DND-41 (cell line): ENCODE data around the gene RGS7.

Experiments used
- ATAC-seq: fragments of 200-7000 bp; cut with Tn5 transposase; 3 replicates; pipeline ENCODE4 v1.9.1; 2021; ENCODE audit warnings: low read depth; ENCODE audit not compliant: insufficient read depth
- DNase-seq: peaks from one replicate; pipeline ENCODE4 v3.0.0-alpha.2; 2020
- H2AFZ ChIP-seq: 2 replicates; pipeline ENCODE4 v1.6.0; 2012; ENCODE audit warnings: low read depth, low read length
- H3K27ac ChIP-seq: 2 replicates; pipeline ENCODE4 v1.5.1; 2012; ENCODE audit warnings: low read length, inconsistent platforms
- H3K27me3 ChIP-seq: fragments of 200-600 bp; sonication (generic); 2 replicates; pipeline ENCODE4 v1.6.0; 2012; ENCODE audit warnings: low read length, mild to moderate bottlenecking, inconsistent platforms; ENCODE audit not compliant: insufficient read depth, poor library complexity
- H3K36me3 ChIP-seq: 2 replicates; pipeline ENCODE4 v1.5.1; 2012; ENCODE audit warnings: low read length, inconsistent platforms; ENCODE audit not compliant: insufficient read depth
- H3K4me1 ChIP-seq: 2 replicates; pipeline ENCODE4 v1.5.1; 2012; ENCODE audit warnings: mild to moderate bottlenecking, low read length; ENCODE audit not compliant: insufficient read depth
- H3K4me2 ChIP-seq: 2 replicates; pipeline ENCODE4 v1.6.0; 2012; ENCODE audit warnings: mild to moderate bottlenecking, moderate library complexity, low read length, inconsistent platforms; ENCODE audit not compliant: insufficient read depth
- H3K4me3 ChIP-seq, 2 experiments: fragments of 200-600 bp in 1 of 2; shearing (Covaris generic) in 1 of 2; 2 replicates each; pipeline ENCODE4 v1.5.1; 2012 to 2016; ENCODE audit warnings: inconsistent platforms in 2 of 2, low read length in 2 of 2, mild to moderate bottlenecking in 2 of 2, low read depth in 1 of 2, moderate library complexity in 1 of 2
- H3K79me2 ChIP-seq: 2 replicates; pipeline ENCODE4 v1.6.0; 2012; ENCODE audit warnings: low read length, inconsistent platforms; ENCODE audit not compliant: insufficient read depth
- H3K9ac ChIP-seq: 2 replicates; pipeline ENCODE4 v1.6.0; 2012; ENCODE audit warnings: low read depth, mild to moderate bottlenecking, inconsistent platforms, low read length, moderate library complexity
- H3K9me3 ChIP-seq: 2 replicates; pipeline ENCODE4 v1.5.1; 2012; ENCODE audit warnings: low read length, moderate library complexity, mild to moderate bottlenecking, inconsistent platforms; ENCODE audit not compliant: insufficient read depth, severe bottlenecking
- H4K20me1 ChIP-seq: 2 replicates; pipeline ENCODE4 v1.6.0; 2012; ENCODE audit warnings: low read length; ENCODE audit not compliant: insufficient read depth
- EZH2 ChIP-seq: IDR thresholded peaks from 3 replicates; pipeline ENCODE4 v1.6.1; 2012; ENCODE audit warnings: borderline replicate concordance, low read depth, mild to moderate bottlenecking, moderate library complexity, low read length, inconsistent platforms; ENCODE audit not compliant: severe bottlenecking
- TF ChIP-seq, protein P1 (sequence below): IDR thresholded peaks from 2 replicates; pipeline ENCODE4 v1.5.1; 2012; ENCODE audit warnings: borderline replicate concordance, low read length, moderate library complexity, mild to moderate bottlenecking; ENCODE audit not compliant: poor library complexity, severe bottlenecking; ENCODE audit errors: extremely low read depth

RGS7 gene

DNA sequence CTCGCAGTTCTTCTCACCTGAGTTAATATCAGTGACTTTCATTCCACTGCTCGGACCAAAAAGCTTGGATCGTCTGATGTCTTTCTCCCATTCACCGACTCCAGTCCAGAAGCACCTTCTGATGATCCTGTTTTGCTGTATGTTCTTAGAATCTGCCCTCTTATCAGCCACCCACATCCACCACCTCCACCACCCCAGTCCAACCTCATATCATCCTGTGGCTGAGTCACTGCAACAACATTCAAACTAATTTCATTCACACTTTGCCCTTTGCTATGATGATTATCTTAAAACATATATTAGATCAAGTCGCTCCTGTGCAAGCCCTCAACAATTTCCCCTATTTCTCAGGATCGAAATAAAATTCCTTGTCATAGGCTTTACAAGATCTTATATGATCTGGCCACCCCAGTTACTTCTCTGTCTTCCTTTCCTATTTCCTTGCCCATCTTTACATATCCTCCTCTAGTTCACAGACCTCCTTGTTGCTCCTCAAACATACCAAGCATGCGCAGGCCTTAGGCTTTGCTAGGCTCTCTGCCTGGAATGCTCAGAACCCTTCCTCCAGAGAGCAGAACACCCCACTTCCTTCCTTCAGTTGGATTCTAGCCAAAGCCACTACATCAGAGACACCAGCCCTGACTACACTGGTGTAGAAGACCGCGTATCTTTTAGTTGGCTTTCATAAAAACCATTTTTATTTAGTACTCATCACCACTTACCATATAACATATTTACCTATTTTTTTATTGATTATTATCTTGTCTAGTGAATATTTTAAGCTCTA, 409.4 kb downstream of the RGS7 start:
- no peaks in the 10 kb centered on the region for H4K20me1 ChIP-seq
- no peak overlapping the region for H3K9ac ChIP-seq
- ATAC-seq (peak; percentile 50; the same call in 1 of the 3 replicates), DNase-seq (no peak)
- H3K36me3 ChIP-seq = no peaks in the 10 kb centered on the region
- H3K27me3 ChIP-seq = no peaks in the 10 kb centered on the region
- TF ChIP-seq, protein P1, sequence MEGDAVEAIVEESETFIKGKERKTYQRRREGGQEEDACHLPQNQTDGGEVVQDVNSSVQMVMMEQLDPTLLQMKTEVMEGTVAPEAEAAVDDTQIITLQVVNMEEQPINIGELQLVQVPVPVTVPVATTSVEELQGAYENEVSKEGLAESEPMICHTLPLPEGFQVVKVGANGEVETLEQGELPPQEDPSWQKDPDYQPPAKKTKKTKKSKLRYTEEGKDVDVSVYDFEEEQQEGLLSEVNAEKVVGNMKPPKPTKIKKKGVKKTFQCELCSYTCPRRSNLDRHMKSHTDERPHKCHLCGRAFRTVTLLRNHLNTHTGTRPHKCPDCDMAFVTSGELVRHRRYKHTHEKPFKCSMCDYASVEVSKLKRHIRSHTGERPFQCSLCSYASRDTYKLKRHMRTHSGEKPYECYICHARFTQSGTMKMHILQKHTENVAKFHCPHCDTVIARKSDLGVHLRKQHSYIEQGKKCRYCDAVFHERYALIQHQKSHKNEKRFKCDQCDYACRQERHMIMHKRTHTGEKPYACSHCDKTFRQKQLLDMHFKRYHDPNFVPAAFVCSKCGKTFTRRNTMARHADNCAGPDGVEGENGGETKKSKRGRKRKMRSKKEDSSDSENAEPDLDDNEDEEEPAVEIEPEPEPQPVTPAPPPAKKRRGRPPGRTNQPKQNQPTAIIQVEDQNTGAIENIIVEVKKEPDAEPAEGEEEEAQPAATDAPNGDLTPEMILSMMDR = no peak
- TF ChIP-seq EZH2 = no peak
- H3K27ac ChIP-seq = no peak overlapping the region
- H3K4me3 ChIP-seq = no peak overlapping the region
- no peaks in the 10 kb centered on the region for H3K79me2 ChIP-seq
- H3K9me3 ChIP-seq = no peaks in the 10 kb centered on the region
- H3K4me2 ChIP-seq = no peak overlapping the region
- H3K4me1 ChIP-seq = no peaks in the 10 kb centered on the region
- H2AFZ ChIP-seq = no peak overlapping the region

DNA sequence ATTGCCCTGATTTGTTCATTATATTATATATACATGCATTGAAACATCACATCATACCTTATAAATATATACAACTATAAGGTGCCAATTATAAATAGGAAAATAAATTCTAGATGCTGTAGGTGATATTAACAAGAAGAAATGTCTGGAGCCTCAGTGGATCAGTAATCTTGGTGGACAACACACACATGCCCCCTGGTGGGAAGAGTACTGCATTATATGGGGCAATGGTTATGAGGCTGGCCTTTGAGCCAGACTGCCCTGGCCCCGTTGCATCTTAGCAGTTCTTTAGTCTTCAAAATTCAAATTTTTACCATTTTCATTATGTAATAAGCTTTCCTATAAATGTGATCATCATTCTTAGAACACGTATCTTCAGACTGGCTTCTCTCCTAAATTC, 410.1 kb downstream of the RGS7 start:
- H3K4me1 ChIP-seq = no peaks in the 10 kb centered on the region
- no peaks in the 10 kb centered on the region for H4K20me1 ChIP-seq
- no peaks in the 10 kb centered on the region for H3K27me3 ChIP-seq
- no peak for TF ChIP-seq EZH2
- TF ChIP-seq, protein P1 = peak; percentile 58
- H3K4me2 ChIP-seq = no peak overlapping the region
- H3K27ac ChIP-seq = no peak overlapping the region
- no peaks in the 10 kb centered on the region for H3K9me3 ChIP-seq
- H3K36me3 ChIP-seq = no peaks in the 10 kb centered on the region
- H3K9ac ChIP-seq = no peak overlapping the region
- ATAC-seq = peak; percentile 56; the same call in 2 of the 3 replicates
- H3K79me2 ChIP-seq = no peaks in the 10 kb centered on the region
- DNase-seq = peak; percentile 25
- no peak overlapping the region for H2AFZ ChIP-seq
- H3K4me3 ChIP-seq = no peak overlapping the region

DNA sequence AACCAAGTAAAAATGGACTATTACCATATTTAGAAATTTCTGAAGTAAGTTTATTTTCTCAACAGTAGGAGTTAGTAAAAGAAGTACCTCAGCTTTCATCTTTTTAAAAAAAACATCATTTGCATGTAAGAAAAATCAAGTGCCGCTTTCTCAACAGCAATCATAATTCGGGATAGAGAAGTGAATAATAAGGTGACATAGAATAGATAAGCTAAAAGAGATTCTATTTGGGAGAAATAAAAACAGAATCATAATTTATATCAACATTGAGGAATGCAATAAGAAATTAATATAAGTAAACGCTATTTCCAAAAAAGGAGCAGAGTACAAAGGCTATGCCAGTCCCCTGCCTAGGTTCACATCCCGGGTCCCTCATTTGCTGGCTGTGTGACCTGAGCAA, 414.1 kb downstream of the RGS7 start:
- no peak overlapping the region for H3K27ac ChIP-seq
- H3K36me3 ChIP-seq = no peaks in the 10 kb centered on the region
- H3K79me2 ChIP-seq = no peaks in the 10 kb centered on the region
- TF ChIP-seq, protein P1 = no peak
- no peak for TF ChIP-seq EZH2
- H4K20me1 ChIP-seq = no peaks in the 10 kb centered on the region
- H3K9ac ChIP-seq = no peak overlapping the region
- no peaks in the 10 kb centered on the region for H3K27me3 ChIP-seq
- no peaks in the 10 kb centered on the region for H3K4me1 ChIP-seq
- no peak overlapping the region for H3K4me2 ChIP-seq
- no peak for ATAC-seq
- H3K9me3 ChIP-seq = no peaks in the 10 kb centered on the region
- no peak overlapping the region for H2AFZ ChIP-seq
- H3K4me3 ChIP-seq = no peak overlapping the region
- DNase-seq = no peak
